Activated CD4-positive, CD25-positive, alpha-beta regulatory T cell treated with anti-CD3 and anti-CD28 coated beads, Interleukin-2, amount 50 U/mL, for 16 hours (primary cell): ENCODE data around the gene RAD51B.

Experiments used
- DNase-seq: peaks from one replicate; pipeline ENCODE4 v3.0.0-alpha.2; 2020; ENCODE audit warnings: low read depth, low spot score

The RAD51B gene

GRCh38 chr14:67835596-67835995 is 16.0 kb downstream of the RAD51B start:
- DNase-seq: no peak

- peak; percentile 34 for DNase-seq
These were observed 17.5 kb downstream of the RAD51B start for GRCh38 chr14:67837011-67837624.

- DNase-seq: no peak
These were observed 26.5 kb downstream of the RAD51B start for GRCh38 chr14:67846029-67846610.

- no peak for DNase-seq
These were observed 30.7 kb downstream of the RAD51B start for GRCh38 chr14:67850066-67850830.

GRCh38 chr14:67851785-67852410 is 32.3 kb downstream of the RAD51B start:
- DNase-seq: no peak

- no peak for DNase-seq
These were observed 33.5 kb downstream of the RAD51B start for GRCh38 chr14:67852926-67853604.

- DNase-seq: no peak
These were observed 34.1 kb downstream of the RAD51B start for GRCh38 chr14:67853715-67854114.

GRCh38 chr14:67856827-67857226 is 37.2 kb downstream of the RAD51B start:
- no peak for DNase-seq

- DNase-seq: no peak
These were observed 38.3 kb downstream of the RAD51B start for GRCh38 chr14:67857778-67858350.

- no peak for DNase-seq
These were observed 39.7 kb downstream of the RAD51B start for GRCh38 chr14:67859169-67859749.

- DNase-seq: no peak
These were observed 43.6 kb downstream of the RAD51B start for GRCh38 chr14:67863223-67863622.

GRCh38 chr14:67875175-67876006 is 55.8 kb downstream of the RAD51B start:
- DNase-seq: no peak

GRCh38 chr14:67879026-67879425 is 59.4 kb downstream of the RAD51B start:
- DNase-seq: no peak

- no peak for DNase-seq
These were observed 61.6 kb downstream of the RAD51B start for GRCh38 chr14:67881225-67881624.

- no peak for DNase-seq
These were observed 63.5 kb downstream of the RAD51B start for GRCh38 chr14:67882986-67883555.

GRCh38 chr14:67883717-67884116 is 64.1 kb downstream of the RAD51B start:
- no peak for DNase-seq

GRCh38 chr14:67886191-67886590 is 66.6 kb downstream of the RAD51B start:
- no peak for DNase-seq

- no peak for DNase-seq
These were observed 67.9 kb downstream of the RAD51B start for GRCh38 chr14:67887478-67887877.

GRCh38 chr14:67889455-67889854 is 69.9 kb downstream of the RAD51B start:
- no peak for DNase-seq
